ENCODE data around the gene FN3KRP. TPM values are rescaled to one million over a fixed set of nuclear protein-coding genes. Genes with fewer than 3 reads are reported as not detected.

FN3KRP gene
- total RNA-seq, 1 experiment from 2014 or later, result 21.5 TPM

- Mint-ChIP-seq H3K36me3 (ENCODE audit: insufficient read depth, unreplicated experiment) (no peaks in the 10 kb centered on the region), H3K9me3 (ENCODE audit: unreplicated experiment) (no peaks in the 10 kb centered on the region), H3K27me3 (ENCODE audit: insufficient read depth, unreplicated experiment) (no peaks in the 10 kb centered on the region), H3K4me3 (ENCODE audit: unreplicated experiment) (no peak overlapping the region), H3K27ac (ENCODE audit: low read depth, unreplicated experiment) (no peak overlapping the region), H3K4me1 (ENCODE audit: insufficient read depth, unreplicated experiment) (peaks cover 7% of the 10 kb centered on the region)
- POLR2A ChIA-PET, result no interaction called here
- TF ChIP-seq, protein P1, sequence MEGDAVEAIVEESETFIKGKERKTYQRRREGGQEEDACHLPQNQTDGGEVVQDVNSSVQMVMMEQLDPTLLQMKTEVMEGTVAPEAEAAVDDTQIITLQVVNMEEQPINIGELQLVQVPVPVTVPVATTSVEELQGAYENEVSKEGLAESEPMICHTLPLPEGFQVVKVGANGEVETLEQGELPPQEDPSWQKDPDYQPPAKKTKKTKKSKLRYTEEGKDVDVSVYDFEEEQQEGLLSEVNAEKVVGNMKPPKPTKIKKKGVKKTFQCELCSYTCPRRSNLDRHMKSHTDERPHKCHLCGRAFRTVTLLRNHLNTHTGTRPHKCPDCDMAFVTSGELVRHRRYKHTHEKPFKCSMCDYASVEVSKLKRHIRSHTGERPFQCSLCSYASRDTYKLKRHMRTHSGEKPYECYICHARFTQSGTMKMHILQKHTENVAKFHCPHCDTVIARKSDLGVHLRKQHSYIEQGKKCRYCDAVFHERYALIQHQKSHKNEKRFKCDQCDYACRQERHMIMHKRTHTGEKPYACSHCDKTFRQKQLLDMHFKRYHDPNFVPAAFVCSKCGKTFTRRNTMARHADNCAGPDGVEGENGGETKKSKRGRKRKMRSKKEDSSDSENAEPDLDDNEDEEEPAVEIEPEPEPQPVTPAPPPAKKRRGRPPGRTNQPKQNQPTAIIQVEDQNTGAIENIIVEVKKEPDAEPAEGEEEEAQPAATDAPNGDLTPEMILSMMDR (IDR thresholded peaks at IDR 0.05; ENCODE audit: unreplicated experiment), result no peak
- intact Hi-C loops (cut with micrococcal nuclease), result no loop called here
- BruUV-seq (replicated peaks), result no TSS peak
- DNase-seq (ENCODE audit: unreplicated experiment), result no peak
- CTCF ChIA-PET, result no interaction called here
Observed at GRCh38 chr17:82685291-82685690, 31.2 kb upstream of the FN3KRP start.

DNA sequence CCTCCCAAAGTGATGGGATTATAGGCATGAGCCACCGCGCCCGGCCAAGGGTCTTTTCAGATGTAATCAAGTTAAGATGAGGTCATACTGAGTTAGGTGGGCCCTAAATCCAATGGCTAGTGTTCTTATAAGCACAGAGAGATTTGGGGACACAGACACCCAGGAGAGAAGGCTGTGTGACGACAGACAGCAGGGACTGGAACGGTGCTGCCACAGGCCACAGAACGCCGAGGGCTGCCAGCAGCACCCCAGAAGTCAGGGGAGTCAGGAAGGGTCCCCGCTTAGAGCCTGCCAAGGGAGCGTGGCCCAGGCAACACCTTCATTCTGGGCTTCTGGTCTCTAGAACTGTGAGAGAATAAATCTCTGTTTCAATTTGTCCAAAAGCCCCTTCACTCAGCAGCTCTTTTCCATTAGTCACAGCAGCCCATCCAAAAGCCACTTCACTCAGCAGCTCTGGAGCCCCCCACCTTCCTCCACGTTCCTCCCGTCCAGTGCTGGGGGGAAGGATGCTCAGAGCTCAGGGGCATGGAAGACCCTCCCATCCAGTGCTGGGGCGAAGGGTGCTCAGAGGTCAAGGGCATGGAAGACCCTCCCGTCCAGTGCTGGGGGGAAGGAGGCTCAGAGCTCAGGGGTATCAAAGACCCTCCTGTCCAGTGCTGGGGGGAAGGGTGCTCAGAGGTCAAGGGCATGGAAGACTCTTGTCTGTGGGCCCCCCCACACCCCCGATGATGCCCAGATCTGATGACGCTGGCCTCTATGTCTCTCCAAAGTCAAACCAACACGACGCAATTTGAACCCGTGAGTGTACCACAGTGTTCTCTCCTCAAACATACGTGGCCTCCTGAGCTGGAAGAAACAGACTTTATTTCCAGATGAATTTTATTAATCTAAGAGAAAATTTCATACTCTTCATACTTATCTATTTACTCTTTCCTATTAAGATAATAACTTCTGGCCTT is 29.9 kb upstream of the FN3KRP start:
- CTCF ChIA-PET, result no interaction called here
- H3K4me3 Mint-ChIP-seq (ENCODE audit: unreplicated experiment), result no peak overlapping the region
- TF ChIP-seq, protein P1 (IDR thresholded peaks at IDR 0.05; ENCODE audit: unreplicated experiment), result no peak
- no peaks in the 10 kb centered on the region for H3K27me3 Mint-ChIP-seq (ENCODE audit: insufficient read depth, unreplicated experiment)
- intact Hi-C loops (cut with micrococcal nuclease), result no loop called here
- H3K36me3 Mint-ChIP-seq (ENCODE audit: insufficient read depth, unreplicated experiment), result peaks cover 6% of the 10 kb centered on the region
- H3K27ac Mint-ChIP-seq (ENCODE audit: low read depth, unreplicated experiment), result peak overlapping the region; percentile 19
- no peaks in the 10 kb centered on the region for H3K9me3 Mint-ChIP-seq (ENCODE audit: unreplicated experiment)
- peaks cover 7% of the 10 kb centered on the region for H3K4me1 Mint-ChIP-seq (ENCODE audit: insufficient read depth, unreplicated experiment)
- DNase-seq (ENCODE audit: unreplicated experiment), result no peak
- POLR2A ChIA-PET, result interaction anchor here (1.1 kb wide), 1 partner anchor 8 kb away, joined by 3 read pairs; no protein-coding TSS in a partner anchor
- no TSS peak for BruUV-seq (replicated peaks)

DNA sequence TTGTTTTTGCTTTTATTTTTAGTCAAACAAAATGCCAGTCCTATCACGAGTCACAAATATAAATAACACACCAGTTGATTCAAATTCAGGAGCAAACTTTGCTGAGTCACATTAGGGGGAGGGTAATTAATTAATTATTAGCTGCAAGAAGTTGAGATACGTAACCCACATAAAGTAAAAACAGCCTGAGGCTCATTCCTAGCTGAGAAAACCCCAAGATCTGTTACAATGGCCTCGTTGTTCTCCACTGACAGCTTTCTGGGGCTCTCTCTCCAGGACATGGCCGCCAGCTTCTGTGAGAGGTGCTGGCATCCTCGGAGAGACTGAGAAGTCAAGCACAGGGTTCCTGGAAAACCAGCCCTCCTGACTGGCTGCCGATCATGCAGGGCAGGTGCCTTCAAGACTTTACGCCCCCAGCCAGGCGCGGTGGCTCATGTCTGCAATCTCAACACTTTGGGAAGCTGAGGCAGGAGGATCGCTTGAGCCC is 29.1 kb upstream of the FN3KRP start:
- no TSS peak for BruUV-seq (replicated peaks)
- TF ChIP-seq, protein P1 (IDR thresholded peaks at IDR 0.05; ENCODE audit: unreplicated experiment), result no peak
- intact Hi-C loops (cut with micrococcal nuclease), result no loop called here
- ChIA-PET POLR2A (interaction anchor here (1.1 kb wide), 1 partner anchor 9 kb away, joined by 3 read pairs; no protein-coding TSS in a partner anchor), CTCF (no interaction called here)
- peak overlapping the region; percentile 19 for H3K27ac Mint-ChIP-seq (ENCODE audit: low read depth, unreplicated experiment)
- no peak overlapping the region for H3K4me3 Mint-ChIP-seq (ENCODE audit: unreplicated experiment)
- H3K9me3 Mint-ChIP-seq (ENCODE audit: unreplicated experiment), result no peaks in the 10 kb centered on the region
- no peak for DNase-seq (ENCODE audit: unreplicated experiment)
- H3K36me3 Mint-ChIP-seq (ENCODE audit: insufficient read depth, unreplicated experiment), result peaks cover 6% of the 10 kb centered on the region
- H3K27me3 Mint-ChIP-seq (ENCODE audit: insufficient read depth, unreplicated experiment), result no peaks in the 10 kb centered on the region
- peaks cover 7% of the 10 kb centered on the region for H3K4me1 Mint-ChIP-seq (ENCODE audit: insufficient read depth, unreplicated experiment)

DNA sequence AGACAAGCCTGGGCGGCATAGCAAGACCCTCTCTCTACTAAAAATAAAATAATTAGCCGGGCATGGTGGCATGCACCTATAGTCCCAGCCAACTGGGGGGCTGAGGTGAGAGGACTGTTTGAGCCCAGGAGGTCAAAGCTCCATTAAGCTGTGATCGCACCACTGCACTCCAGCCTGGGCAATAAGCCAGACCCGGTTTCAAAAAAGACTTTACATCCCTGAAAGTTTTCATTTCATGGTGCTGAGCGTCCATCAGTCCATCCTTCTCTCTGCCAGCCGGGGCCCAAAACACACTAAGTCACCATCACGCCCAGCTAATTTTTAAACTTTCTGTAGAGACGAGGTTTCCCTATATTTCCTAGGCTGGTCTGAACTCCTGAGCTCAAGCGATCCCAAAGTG is 28.6 kb upstream of the FN3KRP start:
- H3K9me3 Mint-ChIP-seq (ENCODE audit: unreplicated experiment), result no peaks in the 10 kb centered on the region

More for the DNA sequence above, 28.6 kb upstream of the FN3KRP start:
- TF ChIP-seq, protein P1 (IDR thresholded peaks at IDR 0.05; ENCODE audit: unreplicated experiment), result no peak
- no TSS peak for BruUV-seq (replicated peaks)
- H3K4me1 Mint-ChIP-seq (ENCODE audit: insufficient read depth, unreplicated experiment), result peaks cover 7% of the 10 kb centered on the region
- intact Hi-C loops (cut with micrococcal nuclease), result no loop called here
- H3K27ac Mint-ChIP-seq (ENCODE audit: low read depth, unreplicated experiment), result no peak overlapping the region
- DNase-seq (ENCODE audit: unreplicated experiment), result no peak
- CTCF ChIA-PET, result no interaction called here
- no peaks in the 10 kb centered on the region for H3K27me3 Mint-ChIP-seq (ENCODE audit: insufficient read depth, unreplicated experiment)
- peaks cover 8% of the 10 kb centered on the region for H3K36me3 Mint-ChIP-seq (ENCODE audit: insufficient read depth, unreplicated experiment)
- POLR2A ChIA-PET, result interaction anchor here (1.1 kb wide), 1 partner anchor 10 kb away, joined by 3 read pairs; no protein-coding TSS in a partner anchor
- no peak overlapping the region for H3K4me3 Mint-ChIP-seq (ENCODE audit: unreplicated experiment)
